GM12892 (cell line): Measurements from ENCODE around the gene POLR2I.

Experiments used
- POLR2A ChIP-seq: IDR thresholded peaks from 2 replicates; pipeline ENCODE4 v1.6.1; 2011; ENCODE audit warnings: low read depth, low read length, control low read depth
- POLR2AphosphoS5 ChIP-seq: IDR thresholded peaks from 2 replicates; pipeline ENCODE4 v1.6.1; 2011; ENCODE audit warnings: low read depth, low read length, control low read depth
- TAF1 ChIP-seq: IDR thresholded peaks from 2 replicates; pipeline ENCODE4 v1.6.1; 2011; ENCODE audit warnings: low read depth, mild to moderate bottlenecking, control low read depth, low read length, borderline replicate concordance

- TF ChIP-seq TAF1 (no peak), POLR2A (no peak), POLR2AphosphoS5 (no peak)
Measured at GRCh38 chr19:36089847-36090246, 24.8 kb downstream of the POLR2I start.
